ENCODE data around the gene JOSD1.

DNA sequence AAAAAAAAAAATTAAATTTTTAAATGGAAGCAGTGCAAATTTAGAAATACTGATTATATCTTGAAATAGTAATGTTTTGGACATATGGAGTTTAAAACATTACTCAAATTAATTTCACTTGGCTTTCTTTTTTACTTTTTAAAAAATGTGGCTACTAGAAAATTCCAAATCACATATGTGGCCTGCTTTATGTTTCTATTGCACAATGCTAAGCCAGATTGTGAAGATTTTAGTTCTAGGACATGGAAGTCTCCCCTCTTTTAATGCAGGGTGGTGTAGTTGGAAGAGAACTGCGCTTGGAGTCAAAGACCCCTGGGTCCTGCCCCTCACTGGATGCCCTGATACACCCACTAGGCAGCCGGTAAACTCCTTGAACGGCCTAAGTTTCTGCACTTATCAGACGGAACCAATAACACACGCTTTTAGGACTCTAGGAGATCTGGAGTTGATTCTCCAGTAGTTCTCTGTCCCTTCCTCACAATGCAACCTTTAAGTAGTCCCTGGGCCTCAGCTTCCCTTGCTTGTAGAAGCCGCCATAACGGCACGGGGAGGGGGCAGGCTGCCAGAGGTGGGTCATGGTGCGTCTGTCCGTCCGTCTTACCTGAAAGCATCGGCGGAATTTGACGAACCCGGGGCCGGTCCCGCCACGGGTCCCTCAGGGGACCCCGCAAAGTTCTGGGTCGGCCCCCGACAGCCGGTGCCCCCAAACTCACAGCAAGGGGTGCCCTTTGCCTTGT is 45.1 kb downstream of the JOSD1 start:
- no peak for TF ChIP-seq CTCF (IDR thresholded peaks at IDR 0.05 in 4 of 5, conservative IDR thresholded peaks at IDR 0.05 in 1 of 5)
- no peak for TF ChIP-seq POLR2A (IDR thresholded peaks at IDR 0.05)
